Daoy (cell line): ENCODE data around the gene CSTPP1. TPM values are rescaled to one million over a fixed set of nuclear protein-coding genes. Genes with fewer than 3 reads are reported as not detected.
A peak's percentile ranks its signal among the peaks of the same experiment; 100 is the strongest.

Source experiments
- DNase-seq: peaks from one replicate; pipeline ENCODE4 v3.0.0-alpha.2; 2015; ENCODE audit warnings: low read depth
- total RNA-seq: library from RNA; depleted of rRNA; stranded (reverse); fragments of >200 nt; shearing (Covaris generic); gene quantifications from 2 replicates; pipeline ENCODE4 v1.2.3, GENCODE V29; 2014; rRNA removed

The CSTPP1 gene, protein sequence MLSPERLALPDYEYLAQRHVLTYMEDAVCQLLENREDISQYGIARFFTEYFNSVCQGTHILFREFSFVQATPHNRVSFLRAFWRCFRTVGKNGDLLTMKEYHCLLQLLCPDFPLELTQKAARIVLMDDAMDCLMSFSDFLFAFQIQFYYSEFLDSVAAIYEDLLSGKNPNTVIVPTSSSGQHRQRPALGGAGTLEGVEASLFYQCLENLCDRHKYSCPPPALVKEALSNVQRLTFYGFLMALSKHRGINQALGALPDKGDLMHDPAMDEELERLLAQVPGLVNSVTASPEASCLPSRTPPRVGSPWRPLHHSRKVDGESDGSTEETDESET
- 16.1 and 22.3 TPM in 2 replicates for total RNA-seq

DNA sequence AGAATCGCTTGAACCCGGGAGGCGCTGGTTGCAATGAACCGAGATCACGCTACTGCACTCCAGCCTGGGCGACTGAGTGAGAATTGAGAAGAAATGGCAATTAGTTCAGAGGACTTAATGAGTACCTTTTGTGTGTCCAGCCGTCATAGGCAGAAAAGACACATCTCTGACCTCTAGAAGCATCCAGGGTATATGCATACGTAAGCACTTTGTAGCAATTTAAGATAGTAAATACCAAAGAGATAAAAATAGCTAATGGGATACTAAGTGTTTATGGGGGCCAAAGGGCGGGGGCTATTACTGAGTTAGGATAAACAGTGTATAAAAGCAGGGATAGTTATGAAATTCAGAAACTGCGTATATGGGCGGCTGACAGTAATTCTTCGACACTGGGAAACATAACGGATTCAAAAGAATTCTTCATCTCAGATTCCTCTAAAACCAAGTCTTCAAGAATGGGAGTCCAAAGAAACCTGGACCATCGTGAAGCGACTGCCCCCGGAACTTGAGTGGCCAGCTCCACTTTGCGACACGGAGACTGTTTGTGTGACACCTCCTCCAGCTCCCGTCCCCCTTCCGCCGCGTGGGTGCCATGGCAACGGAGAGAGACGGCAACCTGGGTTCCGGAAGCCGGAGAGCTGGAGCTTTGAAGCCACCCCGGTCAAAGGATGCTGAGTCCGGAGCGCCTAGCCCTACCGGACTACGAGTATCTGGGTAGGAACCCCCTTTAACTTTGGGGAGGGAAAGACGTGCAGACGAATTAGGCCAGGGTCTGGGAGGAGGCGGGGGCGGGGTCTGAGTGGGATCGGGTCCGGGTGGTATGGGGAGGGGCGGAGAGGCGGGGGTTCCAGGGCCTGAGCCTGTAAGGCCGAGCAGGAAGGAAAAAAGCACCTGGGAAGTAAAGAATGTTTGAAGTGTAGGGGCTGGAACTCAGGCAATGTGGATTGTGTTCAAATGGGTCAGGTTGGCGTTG, at the start of gene CSTPP1:
CSTPP1 (plus strand) TSS at position 624 of the 973 bp plus-strand sequence; CDS start at position 669, 45 bp downstream.
- peak; percentile 95 for DNase-seq

GRCh38 chr11:46888636-46889035, 47.9 kb upstream of the CSTPP1 start:
- DNase-seq, result no peak

- DNase-seq, result no peak
Measured at GRCh38 chr11:46889251-46889650, 47.3 kb upstream of the CSTPP1 start.

DNA sequence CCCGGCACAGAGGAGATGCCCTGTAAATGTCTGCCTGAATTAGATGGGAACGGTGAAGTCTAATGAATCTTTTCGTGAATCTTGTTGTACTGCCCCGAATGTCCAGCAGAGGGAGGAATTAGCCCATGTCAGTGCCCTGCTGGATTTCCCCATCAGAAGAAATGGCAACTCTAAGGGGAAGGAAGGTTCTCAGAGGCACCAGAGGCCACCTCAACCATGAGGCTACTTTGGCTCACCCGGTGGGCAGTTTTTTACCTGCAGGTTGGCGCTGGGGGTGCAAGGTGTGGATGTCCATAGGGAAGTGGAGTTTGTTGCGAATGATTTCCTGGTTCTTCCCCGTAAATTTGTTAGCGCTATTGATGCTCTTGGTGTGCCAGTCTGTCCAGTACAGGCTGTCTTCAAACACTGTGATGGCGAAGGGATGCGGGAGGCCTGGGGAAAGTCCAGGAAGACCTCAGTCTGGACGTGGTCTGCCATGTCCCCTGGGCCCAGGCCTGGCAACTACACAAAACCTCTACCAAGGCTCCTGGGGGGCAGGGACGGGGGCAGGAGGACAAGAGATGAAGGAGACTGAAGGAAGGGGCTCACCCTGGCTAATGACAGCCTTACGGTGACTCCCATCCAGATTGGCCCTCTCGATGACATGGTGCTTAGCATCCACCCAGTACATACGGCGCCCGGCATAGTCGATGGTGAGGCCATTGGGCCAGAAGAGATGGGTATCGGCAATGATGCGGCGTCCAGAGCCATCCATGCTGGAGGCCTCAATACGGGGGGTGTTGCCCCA, 46.7 kb upstream of the CSTPP1 start:
- peak; percentile 61 for DNase-seq

DNA sequence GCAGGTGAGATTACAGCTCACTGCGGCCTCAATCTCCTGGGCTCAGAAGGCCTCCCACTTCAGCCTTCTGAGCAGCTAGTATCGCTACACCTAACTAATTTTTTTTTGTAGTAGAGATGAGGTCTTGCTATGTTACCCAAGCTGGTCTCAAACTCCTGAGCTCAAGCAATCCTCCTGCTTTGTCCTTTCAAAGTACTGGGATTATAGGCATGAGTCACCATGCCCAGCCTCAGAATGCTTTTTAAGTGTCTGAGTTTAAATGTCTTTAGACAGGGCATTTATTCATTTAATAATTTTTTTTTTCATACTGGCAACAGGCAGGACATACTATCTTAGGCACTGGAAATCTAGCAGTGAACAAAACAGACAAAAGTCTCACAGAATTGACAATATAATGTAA, 45.9 kb upstream of the CSTPP1 start:
- no peak for DNase-seq

DNA sequence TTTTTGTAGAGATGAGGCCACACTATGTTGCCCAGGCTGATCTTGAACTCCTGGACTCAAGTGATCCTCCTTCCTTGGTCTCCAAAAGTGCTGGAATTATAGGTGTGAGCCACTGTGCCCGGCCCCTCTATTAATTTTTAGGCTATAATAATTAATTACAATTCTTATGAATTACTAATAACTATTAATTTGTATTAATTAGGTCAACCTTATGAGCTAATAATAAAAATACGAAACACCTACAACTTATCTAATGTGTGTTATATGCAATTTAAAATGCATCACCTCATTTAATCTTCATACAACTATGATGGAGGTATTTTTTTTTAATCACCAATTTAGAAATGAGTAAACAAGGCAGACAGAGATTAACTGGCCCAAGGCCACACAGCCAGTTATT, 44.5 kb upstream of the CSTPP1 start:
- DNase-seq, result no peak

GRCh38 chr11:46892838-46893237, 43.7 kb upstream of the CSTPP1 start:
- DNase-seq, result no peak

DNA sequence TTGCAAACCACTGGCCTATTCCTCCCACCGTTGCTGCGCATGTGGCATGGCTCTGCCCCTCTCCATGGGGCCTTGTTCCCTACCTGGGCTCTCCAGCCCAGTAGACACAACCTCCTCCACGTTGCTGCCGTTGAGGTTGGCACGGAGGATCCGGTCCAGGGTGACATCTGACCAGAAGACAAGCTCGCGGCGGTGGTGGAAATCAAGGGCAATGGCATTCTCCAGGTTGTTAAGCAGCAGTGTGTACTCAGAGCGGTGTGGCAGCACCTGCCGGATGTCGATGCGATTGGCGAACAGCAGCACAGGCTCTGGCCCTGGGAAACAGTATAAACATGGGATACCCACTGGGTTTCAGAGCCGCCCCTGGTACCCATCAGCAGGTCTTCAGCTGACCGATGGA, 42.1 kb upstream of the CSTPP1 start:
- DNase-seq, result no peak

DNA sequence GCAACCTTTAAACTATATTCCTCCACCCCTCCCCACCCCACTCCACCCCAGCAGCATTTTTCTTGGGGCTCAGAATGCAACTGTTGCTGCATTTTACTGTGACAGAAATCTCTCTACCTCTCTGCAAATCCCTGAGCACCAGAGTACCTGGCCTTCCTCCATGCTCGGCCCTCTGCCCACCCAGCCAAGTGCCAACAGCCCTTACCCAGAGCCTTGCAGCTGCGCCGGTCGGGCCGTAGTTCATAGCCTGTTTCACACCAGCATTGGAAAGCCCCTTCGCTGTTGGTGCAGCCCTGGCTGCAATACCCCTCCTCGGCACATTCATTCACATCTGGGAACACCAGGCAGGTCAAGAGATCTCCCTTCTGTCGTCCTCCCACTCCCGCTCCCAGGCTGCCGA, 41.6 kb upstream of the CSTPP1 start:
- no peak for DNase-seq

DNA sequence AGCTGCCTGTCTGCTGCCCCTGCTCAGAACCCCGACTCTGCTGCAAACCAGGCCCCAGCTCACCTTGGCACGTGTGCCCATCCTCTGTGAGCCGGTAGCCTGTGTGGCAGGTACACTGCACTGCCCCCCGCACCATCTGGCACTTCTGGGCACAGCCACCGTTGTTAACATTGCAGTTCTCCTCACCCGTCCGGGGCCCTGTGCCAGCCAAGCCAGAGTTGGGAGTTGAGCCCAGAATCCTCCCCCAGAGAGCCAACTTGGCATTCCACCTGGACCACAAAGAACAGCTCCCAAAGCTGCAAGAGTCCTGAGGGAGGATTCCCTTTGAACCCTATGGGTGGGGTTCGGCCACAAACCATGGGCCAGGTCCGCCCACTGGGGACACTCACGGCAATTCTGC, 40.7 kb upstream of the CSTPP1 start:
- peak; percentile 45 for DNase-seq

- no peak for DNase-seq
Measured at GRCh38 chr11:46896719-46897406, 39.7 kb upstream of the CSTPP1 start.

GRCh38 chr11:46898396-46899095, 38.0 kb upstream of the CSTPP1 start:
- DNase-seq, result no peak

DNA sequence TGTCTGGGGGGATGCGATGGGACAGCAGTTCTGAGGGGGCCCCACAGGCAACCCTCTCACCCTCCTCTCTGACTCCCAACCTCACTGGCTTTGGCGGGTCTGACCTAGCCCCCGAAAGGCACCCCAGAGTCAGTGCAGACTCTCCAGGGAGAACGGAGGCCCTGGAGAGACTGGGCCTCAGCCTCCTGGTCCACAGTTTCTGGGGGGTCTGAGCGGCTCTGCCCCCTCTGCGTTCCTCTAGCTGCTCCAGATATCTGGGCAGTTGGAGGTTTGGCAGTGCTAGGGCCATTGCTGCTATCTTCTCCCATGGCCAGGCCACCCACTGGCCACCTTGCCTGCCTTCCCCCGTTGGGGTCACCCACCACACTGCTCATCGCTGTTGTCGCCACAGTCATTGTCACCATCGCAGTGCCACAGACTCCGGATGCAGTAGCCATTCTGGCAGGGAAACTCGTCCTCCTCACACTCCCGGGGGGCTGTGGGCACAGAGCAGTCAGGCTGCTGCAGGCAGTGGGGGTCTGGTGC, 37.0 kb upstream of the CSTPP1 start:
- no peak for DNase-seq

DNA sequence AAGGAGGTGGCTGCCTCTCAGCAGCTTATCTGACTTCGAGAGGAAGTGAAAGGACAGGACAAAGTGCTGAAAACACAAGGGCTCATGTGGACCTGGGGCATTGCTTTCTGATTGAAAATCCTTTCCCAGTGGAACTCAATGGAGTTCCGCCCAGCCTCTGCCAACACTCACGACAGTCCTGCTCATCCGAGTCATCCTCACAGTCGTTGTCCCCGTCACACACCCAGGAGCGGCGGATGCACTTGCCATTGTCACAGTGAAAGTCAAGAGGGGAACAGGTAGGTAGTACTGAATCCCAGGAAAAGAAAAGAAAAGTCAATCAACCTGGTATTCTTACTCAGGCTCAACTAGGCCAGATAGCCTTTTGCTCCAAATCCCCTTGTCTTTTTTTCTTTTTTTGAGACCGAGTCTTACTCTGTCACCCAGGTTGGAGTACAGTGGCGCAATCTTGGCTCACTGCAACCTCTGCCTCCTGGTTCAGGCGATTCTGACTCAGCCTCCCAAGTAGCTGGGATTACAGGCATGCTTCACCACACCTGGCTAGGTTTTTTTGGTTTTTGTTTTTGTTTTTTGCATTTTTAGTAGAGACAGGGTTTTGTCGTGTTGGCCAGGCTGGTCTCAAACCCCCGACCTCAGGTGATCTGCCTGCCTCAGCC, 36.3 kb upstream of the CSTPP1 start:
- no peak for DNase-seq

DNA sequence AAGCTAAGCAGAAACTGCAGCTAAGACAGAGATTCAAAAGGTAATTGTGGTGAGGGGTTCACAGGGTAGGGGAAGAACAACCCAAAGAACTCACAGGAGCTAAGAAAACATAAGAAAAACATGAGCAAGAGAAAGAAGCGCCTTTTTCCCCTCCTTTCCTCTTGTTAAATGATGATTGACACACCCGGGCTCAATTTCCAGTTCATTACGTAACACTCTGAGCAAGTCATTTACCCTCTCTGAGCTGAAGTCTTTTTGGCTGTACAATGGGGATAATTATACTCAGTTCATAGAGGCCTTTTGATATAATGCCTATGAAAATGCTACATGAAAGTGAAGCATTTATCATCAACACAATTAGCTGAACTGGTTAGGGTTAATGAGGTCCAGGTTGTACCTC, 35.4 kb upstream of the CSTPP1 start:
- no peak for DNase-seq

GRCh38 chr11:46902694-46903093, 33.9 kb upstream of the CSTPP1 start:
- no peak for DNase-seq

DNA sequence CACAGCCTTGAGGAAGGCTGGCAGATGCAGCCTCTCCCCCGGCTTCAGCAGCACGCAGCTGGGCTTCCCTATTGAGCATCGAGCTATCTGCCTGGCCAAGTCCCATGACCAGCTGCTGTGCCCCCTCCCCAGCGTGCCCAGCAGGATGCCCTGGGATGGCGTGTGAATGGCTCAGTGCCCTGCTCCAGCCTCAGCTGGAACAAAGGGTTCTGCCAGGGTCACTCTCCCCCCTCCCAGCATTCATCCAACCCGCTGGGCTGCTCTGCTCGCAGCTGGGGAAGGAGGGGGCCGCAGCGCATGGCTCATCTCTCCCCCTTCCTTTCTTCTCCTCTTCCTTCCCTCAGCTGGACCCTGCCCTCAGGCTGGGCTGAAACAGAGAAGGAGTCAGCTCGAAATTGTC, 32.7 kb upstream of the CSTPP1 start:
- DNase-seq, result no peak

DNA sequence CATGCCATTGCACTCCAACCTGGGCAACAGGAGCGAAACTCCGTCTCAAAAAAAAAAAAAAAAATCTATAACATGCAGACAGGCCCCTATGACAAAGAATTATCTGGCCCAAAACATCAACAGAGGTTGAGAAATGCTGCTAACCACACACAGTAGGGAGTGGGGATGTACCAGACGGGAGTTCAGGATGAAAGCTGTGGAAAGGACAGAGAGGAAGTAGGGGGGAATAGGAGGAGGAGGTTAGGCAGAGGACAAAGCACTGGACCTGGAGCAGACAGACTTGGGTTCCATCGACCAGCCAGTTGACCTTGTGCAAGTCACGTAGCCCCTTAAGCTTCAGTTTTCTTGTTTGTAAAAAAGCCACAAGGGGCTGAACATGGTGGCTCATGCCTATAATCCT, 30.8 kb upstream of the CSTPP1 start:
- DNase-seq, result no peak

GRCh38 chr11:46906609-46907041, 29.9 kb upstream of the CSTPP1 start:
- DNase-seq, result no peak

DNA sequence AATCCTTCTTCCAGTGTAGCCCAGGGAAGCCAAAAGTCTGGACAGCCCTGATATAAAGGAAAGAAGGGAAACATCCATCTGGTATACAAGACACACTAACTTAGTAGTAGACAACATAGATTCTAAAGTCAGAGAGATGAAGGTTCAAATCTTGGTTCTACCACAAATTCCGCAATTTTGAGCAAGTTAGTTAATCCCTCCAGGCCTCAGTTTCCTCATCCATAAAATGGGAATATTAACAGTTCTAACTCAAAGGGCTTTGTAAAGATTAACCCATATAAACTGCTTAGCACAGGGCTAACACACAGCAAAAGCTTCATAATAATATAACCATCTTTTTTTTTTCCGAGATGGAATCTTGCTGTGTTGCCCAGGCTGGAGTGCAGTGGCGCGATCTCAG, 29.0 kb upstream of the CSTPP1 start:
- no peak for DNase-seq
